RWPE2 (cell line): ENCODE measurements around the gene JHY.
"Not testable (repeated sequence)": the region's sequence is repeated elsewhere in the genome, so short reads cannot be mapped to it uniquely, and the experiment has no call there.

Experiments
- ATAC-seq: fragments of 200-7000 bp; cut with Tn5 transposase; 3 replicates; pipeline ENCODE4 v1.9.1; 2021; ENCODE audit warnings: low read depth
- DNase-seq: peaks from one replicate; pipeline ENCODE4 v3.0.0-alpha.2; 2020; ENCODE audit warnings: low spot score
- H3K27ac ChIP-seq: fragments of 450-650 bp; 2 replicates; pipeline ENCODE4 v1.5.1; 2017; ENCODE audit warnings: mild to moderate bottlenecking; ENCODE audit not compliant: poor library complexity, severe bottlenecking
- H3K27me3 ChIP-seq: fragments of 250-450 bp; sonication (Bioruptor Pico); 2 replicates; pipeline ENCODE4 v1.5.1; 2021; ENCODE audit warnings: mild to moderate bottlenecking, moderate library complexity; ENCODE audit not compliant: insufficient read depth, poor library complexity, severe bottlenecking
- H3K36me3 ChIP-seq: fragments of 250-450 bp; sonication (Bioruptor Pico); 2 replicates; pipeline ENCODE4 v1.5.1; 2020; ENCODE audit warnings: low read depth, mild to moderate bottlenecking, moderate library complexity
- H3K4me1 ChIP-seq: fragments of 250-450 bp; sonication (Bioruptor Pico); 2 replicates; pipeline ENCODE4 v1.5.1; 2021; ENCODE audit warnings: mild to moderate bottlenecking, moderate library complexity; ENCODE audit not compliant: insufficient read depth, poor library complexity, severe bottlenecking
- H3K4me3 ChIP-seq: fragments of 250-450 bp; sonication (Bioruptor Pico); 2 replicates; pipeline ENCODE4 v1.5.1; 2021; ENCODE audit warnings: mild to moderate bottlenecking, moderate library complexity; ENCODE audit not compliant: severe bottlenecking
- H3K9me3 ChIP-seq: fragments of 250-450 bp; sonication (Bioruptor Pico); 2 replicates; pipeline ENCODE4 v1.5.1; 2021; ENCODE audit warnings: mild to moderate bottlenecking, moderate library complexity; ENCODE audit not compliant: severe bottlenecking
- CTCF ChIP-seq: fragments of 450-650 bp; IDR thresholded peaks from one replicate; pipeline ENCODE4 v1.5.1; 2017; ENCODE audit warnings: mild to moderate bottlenecking, moderate library complexity; ENCODE audit not compliant: poor library complexity, severe bottlenecking

Gene JHY

GRCh38 chr11:122862091-122862490 is 20.5 kb upstream of the JHY start:
- H3K27ac ChIP-seq, result no peak overlapping the region
- no peak; the same call in 2 of the 3 replicates for ATAC-seq

GRCh38 chr11:122863154-122863553 is 19.4 kb upstream of the JHY start:
- DNase-seq, H3K4me3 ChIP-seq, H3K27me3 ChIP-seq, ATAC-seq, H3K4me1 ChIP-seq, H3K36me3 ChIP-seq, H3K9me3 ChIP-seq, H3K27ac ChIP-seq: not testable (repeated sequence)

More at GRCh38 chr11:122862091-122862490, 20.5 kb upstream of the JHY start:
- peaks cover 5% of the 10 kb centered on the region for H3K4me1 ChIP-seq
- H3K9me3 ChIP-seq, result no peaks in the 10 kb centered on the region
- no peak for TF ChIP-seq CTCF
- no peaks in the 10 kb centered on the region for H3K36me3 ChIP-seq
- no peak for DNase-seq
- H3K4me3 ChIP-seq, result no peak overlapping the region
- H3K27me3 ChIP-seq, result no peaks in the 10 kb centered on the region

GRCh38 chr11:122863704-122864326 is 18.7 kb upstream of the JHY start:
- no peak for DNase-seq
- peak; percentile 93 for TF ChIP-seq CTCF
- no peak for ATAC-seq
- Histone ChIP-seq H3K36me3 (no peaks in the 10 kb centered on the region), H3K4me1 (peaks cover 2% of the 10 kb centered on the region), H3K27ac (no peak overlapping the region), H3K9me3 (no peaks in the 10 kb centered on the region), H3K4me3 (no peak overlapping the region), H3K27me3 (no peaks in the 10 kb centered on the region)

DNA sequence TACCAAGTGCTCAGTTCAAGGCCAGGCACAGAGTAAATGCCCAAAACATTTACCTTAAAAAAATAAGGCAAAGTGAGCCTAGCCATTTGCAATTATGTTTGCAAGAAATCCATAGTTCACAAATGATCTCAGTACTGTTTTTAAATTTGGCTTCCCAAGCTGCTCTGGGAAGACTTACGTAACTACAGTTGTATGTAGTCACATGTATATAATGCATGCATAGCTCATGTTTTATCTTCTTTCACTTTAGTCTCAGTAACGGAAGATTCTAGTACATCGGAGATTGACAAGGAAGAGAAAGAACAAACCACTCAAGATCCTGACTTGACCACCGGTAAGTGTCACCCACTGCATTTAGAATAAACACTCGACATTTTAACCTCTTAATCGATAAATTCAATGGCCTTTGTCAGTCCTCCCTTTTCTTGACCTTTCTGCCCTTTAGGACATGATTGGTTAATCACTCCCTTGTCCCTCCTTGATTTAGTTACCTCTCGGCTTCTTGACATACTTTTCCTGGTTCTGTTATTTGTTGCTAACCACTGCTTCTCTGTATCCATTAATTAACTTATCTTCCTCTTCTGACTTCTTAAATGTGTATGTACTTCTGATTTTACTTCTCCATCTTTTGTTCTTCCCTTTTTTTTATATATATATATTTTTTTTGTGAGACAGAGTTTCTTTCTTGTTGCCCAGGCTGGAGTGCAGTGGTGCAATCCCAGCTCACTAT is 18.0 kb upstream of the JHY start:
- no peak overlapping the region for H3K4me3 ChIP-seq

GRCh38 chr11:122869622-122870021 is 12.9 kb upstream of the JHY start:
- Histone ChIP-seq H3K27me3 (no peaks in the 10 kb centered on the region), H3K4me1 (no peaks in the 10 kb centered on the region), H3K9me3 (no peaks in the 10 kb centered on the region), H3K4me3 (no peak overlapping the region), H3K36me3 (no peaks in the 10 kb centered on the region), H3K27ac (no peak overlapping the region)
- ATAC-seq, result no peak
- no peak for DNase-seq
- TF ChIP-seq CTCF, result no peak

More for the DNA sequence above, 18.0 kb upstream of the JHY start:
- peaks cover 2% of the 10 kb centered on the region for H3K4me1 ChIP-seq
- DNase-seq (no peak), ATAC-seq (no peak)
- H3K36me3 ChIP-seq, result no peaks in the 10 kb centered on the region
- H3K27me3 ChIP-seq, result no peaks in the 10 kb centered on the region
- H3K27ac ChIP-seq, result no peak overlapping the region
- no peaks in the 10 kb centered on the region for H3K9me3 ChIP-seq
- TF ChIP-seq CTCF, result no peak
